Mucosa of descending colon (tissue), 3 donors: ENCODE data around the gene ZMIZ1. TPM values are rescaled to one million over a fixed set of nuclear protein-coding genes. Genes with fewer than 3 reads are reported as not detected.
A peak's percentile ranks its signal among the peaks of the same experiment; 100 is the strongest.

ENCODE experiments used
- ATAC-seq: fragments of 200-7000 bp; cut with Tn5 transposase; one replicate; pipeline ENCODE4 v1.9.1; 2020; ENCODE audit warnings: mild to moderate bottlenecking, moderate library complexity
- DNase-seq, 3 donors: peaks; one replicate each; pipeline ENCODE4 v3.0.0-alpha.2; 2020
- H3K36me3 ChIP-seq: fragments of 200-600 bp; one replicate; pipeline ENCODE4 v1.8.0; 2021; ENCODE audit warnings: low read depth, mild to moderate bottlenecking
- H3K4me1 ChIP-seq: fragments of 200-600 bp; one replicate; pipeline ENCODE4 v1.8.0; 2021; ENCODE audit warnings: low read depth, mild to moderate bottlenecking
- H3K4me3 ChIP-seq: fragments of 200-600 bp; one replicate; pipeline ENCODE4 v1.8.0; 2021; ENCODE audit warnings: mild to moderate bottlenecking
- H3K9me3 ChIP-seq: fragments of 200-600 bp; one replicate; pipeline ENCODE4 v1.8.0; 2021; ENCODE audit warnings: mild to moderate bottlenecking
- CTCF ChIP-seq: fragments of 200-600 bp; IDR thresholded peaks from one replicate; pipeline ENCODE4 v1.8.0; 2022; ENCODE audit warnings: antibody characterized with exemption, mild to moderate bottlenecking
- intact Hi-C, 2 donors: fragments of 100-400 bp; cut with DNase I in 1 of 2; cut with micrococcal nuclease in 1 of 2; formaldehyde crosslinking; loops; one replicate each; pipeline versions ENCODE4 v1.11.0 to v1.11.1; 2022; cut with DNase I, micrococcal nuclease
- total RNA-seq, 3 donors: library from RNA; stranded (reverse); fragmentation: NEBNext Ultra II Directional in 2 of 3; extraction: Animal tissue kit (Norgen Biotek cat#: 25700) in 2 of 3; gene quantifications; one replicate each; pipeline versions ENCODE4 v1.2.1 to v1.2.4, GENCODE V29; 2021 to 2023
- donor health status: DM: no; HTN: no; CAD: no; lungs with moderate emphysema.
- donor health status: DM: no; HTN: no; CAD: no.
- donor health status: DM: no; HTN: yes; CAD: no.

The ZMIZ1 gene
- total RNA-seq, 3 donors from 2014 or later = 61.4 to 103 (median 89.1) TPM

GRCh38 chr10:79058899-79059841 is 9.6 kb upstream of the ZMIZ1 start:
- peak; percentile 83 for ATAC-seq
- TF ChIP-seq CTCF = no peak
- peak; percentile 82 to 84 (median 83) for DNase-seq
- no peaks in the 10 kb centered on the region for H3K9me3 ChIP-seq
- H3K4me3 ChIP-seq = no peak overlapping the region
- peaks cover 64% of the 10 kb centered on the region for H3K4me1 ChIP-seq
- intact Hi-C loops = no loop called here
- H3K36me3 ChIP-seq = no peaks in the 10 kb centered on the region

DNA sequence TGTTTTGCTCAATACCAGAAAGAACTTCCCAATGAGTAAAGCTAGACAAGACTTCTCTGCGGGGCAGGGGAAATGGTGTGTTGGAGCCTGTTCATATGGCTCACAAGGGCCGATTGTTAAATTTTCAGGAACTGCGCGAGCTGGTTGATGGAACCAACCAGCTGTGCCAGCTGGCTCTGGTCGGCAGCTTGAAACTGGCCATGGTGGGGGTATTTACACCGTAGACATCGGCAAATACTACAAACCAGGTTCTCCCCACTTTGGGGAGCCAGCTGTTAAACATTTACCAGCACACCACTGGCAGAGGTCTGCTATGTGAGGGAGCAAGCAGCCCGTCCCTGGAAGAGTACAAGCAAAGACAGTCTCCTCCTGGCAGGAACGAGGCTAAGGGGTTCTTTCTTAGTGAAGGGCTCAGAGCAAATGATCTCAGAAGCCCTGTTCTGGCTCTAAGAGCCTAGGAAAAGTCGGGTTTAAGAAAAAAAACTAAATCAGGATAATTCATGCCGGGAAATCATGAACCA is 8.8 kb upstream of the ZMIZ1 start:
- DNase-seq = peak; percentile 56 to 60 (median 58)
- no peaks in the 10 kb centered on the region for H3K36me3 ChIP-seq
- peaks cover 65% of the 10 kb centered on the region for H3K4me1 ChIP-seq
- TF ChIP-seq CTCF = no peak
- intact Hi-C loops = loop anchor here (10.0 kb wide), 1 partner anchor 85 kb away; no protein-coding TSS in a partner anchor
- H3K9me3 ChIP-seq = no peaks in the 10 kb centered on the region
- ATAC-seq = peak; percentile 44
- no peak overlapping the region for H3K4me3 ChIP-seq

DNA sequence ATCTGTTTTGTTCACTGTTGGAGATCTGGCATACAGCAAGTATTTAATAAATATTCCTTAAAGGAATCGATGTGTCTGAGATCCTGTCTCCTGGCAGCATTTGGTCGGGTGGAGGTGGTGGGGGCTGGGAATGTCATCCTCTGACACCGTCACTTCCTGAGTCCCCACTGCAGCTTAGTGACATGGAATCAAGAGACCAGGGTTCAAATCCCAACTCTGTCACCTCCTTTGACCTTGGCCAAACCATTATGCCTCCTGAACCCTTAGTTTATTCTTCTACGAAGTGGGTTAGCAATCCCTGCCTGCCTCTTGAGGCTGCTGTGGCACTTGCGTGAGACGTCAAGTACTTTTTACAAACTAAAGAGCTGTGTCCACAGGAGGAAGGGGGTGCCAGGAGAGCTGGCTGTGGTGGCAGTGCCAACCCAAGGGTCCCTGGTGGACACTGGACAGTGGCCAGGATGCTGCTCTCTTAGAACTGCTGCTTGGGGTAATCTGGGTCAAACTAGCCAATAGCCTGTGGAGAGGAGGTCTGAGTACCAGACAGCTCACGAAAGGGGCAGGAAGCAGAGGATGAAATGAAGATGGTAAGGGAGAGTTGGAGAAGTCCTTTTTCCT is 8.0 kb upstream of the ZMIZ1 start:
- peaks cover 57% of the 10 kb centered on the region for H3K4me1 ChIP-seq
- TF ChIP-seq CTCF = no peak
- ATAC-seq (no peak), DNase-seq (peak; percentile 14 to 40 (median 29))
- no peaks in the 10 kb centered on the region for H3K36me3 ChIP-seq
- intact Hi-C loops = loop anchor here (10.0 kb wide), 1 partner anchor 86 kb away; no protein-coding TSS in a partner anchor
- no peak overlapping the region for H3K4me3 ChIP-seq
- H3K9me3 ChIP-seq = no peaks in the 10 kb centered on the region

- no peak for TF ChIP-seq CTCF
- H3K9me3 ChIP-seq = no peaks in the 10 kb centered on the region
- H3K36me3 ChIP-seq = no peaks in the 10 kb centered on the region
- ATAC-seq (no peak), DNase-seq (peak; percentile 7 to 39 (median 25))
- peaks cover 55% of the 10 kb centered on the region for H3K4me1 ChIP-seq
- intact Hi-C loops = loop anchor here (10.0 kb wide), 1 partner anchor 87 kb away; no protein-coding TSS in a partner anchor
- no peak overlapping the region for H3K4me3 ChIP-seq
Measured at GRCh38 chr10:79061441-79062315, 7.1 kb upstream of the ZMIZ1 start.

DNA sequence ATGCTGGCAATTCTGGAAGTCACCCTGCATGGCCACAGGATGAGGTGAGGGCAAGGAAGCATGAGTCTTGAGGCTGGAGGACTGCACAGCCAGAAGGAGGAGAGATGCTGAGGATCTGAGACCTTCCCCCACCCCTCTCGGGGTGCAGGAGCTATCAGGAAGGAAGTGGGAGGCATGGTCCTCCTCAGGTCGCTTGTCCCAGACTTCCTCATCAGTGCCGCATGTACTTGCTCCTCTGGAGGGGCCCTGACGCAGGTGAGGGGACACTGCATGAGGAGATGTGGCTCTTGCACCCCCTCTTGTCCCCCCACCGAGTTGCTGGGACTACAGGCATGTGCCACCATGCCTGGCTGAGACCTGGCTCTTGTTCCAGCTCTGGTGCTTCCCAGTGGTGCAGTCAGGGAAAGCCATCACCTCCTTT is 5.7 kb upstream of the ZMIZ1 start:
- DNase-seq (peak; percentile 7 to 40 (median 37)), ATAC-seq (no peak)
- H3K36me3 ChIP-seq = no peaks in the 10 kb centered on the region
- no peaks in the 10 kb centered on the region for H3K9me3 ChIP-seq
- no peak overlapping the region for H3K4me3 ChIP-seq
- no peak for TF ChIP-seq CTCF
- intact Hi-C loops = loop anchor here (10.0 kb wide), 1 partner anchor 88 kb away; no protein-coding TSS in a partner anchor
- H3K4me1 ChIP-seq = peaks cover 49% of the 10 kb centered on the region
